Ishikawa (cell line): Measurements from ENCODE around the gene WBP2.

ENCODE experiments used
- CEBPB ChIP-seq: IDR thresholded peaks from 2 replicates; pipeline ENCODE4 v1.6.1; 2012
- CREB1 ChIP-seq: IDR thresholded peaks from 2 replicates; pipeline ENCODE4 v1.6.1; 2012; ENCODE audit warnings: low read depth
- EGR1 ChIP-seq: IDR thresholded peaks from 2 replicates; pipeline ENCODE4 v1.6.1; 2012
- EP300 ChIP-seq: IDR thresholded peaks from 2 replicates; pipeline ENCODE4 v1.6.1; 2012; ENCODE audit warnings: borderline replicate concordance
- FOXM1 ChIP-seq: IDR thresholded peaks from 2 replicates; pipeline ENCODE4 v1.6.1; 2012; ENCODE audit warnings: low read depth, borderline replicate concordance
- NFIC ChIP-seq: IDR thresholded peaks from 2 replicates; pipeline ENCODE4 v1.6.1; 2012
- RAD21 ChIP-seq: IDR thresholded peaks from 2 replicates; pipeline ENCODE4 v1.6.1; 2012; ENCODE audit warnings: low read depth
- TAF1 ChIP-seq: IDR thresholded peaks from 2 replicates; pipeline ENCODE4 v1.6.1; 2012; ENCODE audit warnings: low read depth, mild to moderate bottlenecking
- TCF12 ChIP-seq: IDR thresholded peaks from 2 replicates; pipeline ENCODE4 v1.6.1; 2012; ENCODE audit warnings: low read depth
- TEAD4 ChIP-seq: IDR thresholded peaks from 2 replicates; pipeline ENCODE4 v1.6.1; 2012
- YY1 ChIP-seq: IDR thresholded peaks from 2 replicates; pipeline ENCODE4 v1.6.1; 2012; ENCODE audit warnings: low read depth
- ZBTB7A ChIP-seq: IDR thresholded peaks from 2 replicates; pipeline ENCODE4 v1.6.1; 2012; ENCODE audit warnings: low read depth
- TF ChIP-seq, protein P1 (sequence below): IDR thresholded peaks from 2 replicates; pipeline ENCODE4 v1.6.1; 2012
- TF ChIP-seq, protein P2 (sequence below): IDR thresholded peaks from 2 replicates; pipeline ENCODE4 v1.6.1; 2012
- TF ChIP-seq, protein P3 (sequence below): IDR thresholded peaks from 2 replicates; pipeline ENCODE4 v1.6.1; 2012; ENCODE audit warnings: low read depth, mild to moderate bottlenecking

The WBP2 gene

DNA sequence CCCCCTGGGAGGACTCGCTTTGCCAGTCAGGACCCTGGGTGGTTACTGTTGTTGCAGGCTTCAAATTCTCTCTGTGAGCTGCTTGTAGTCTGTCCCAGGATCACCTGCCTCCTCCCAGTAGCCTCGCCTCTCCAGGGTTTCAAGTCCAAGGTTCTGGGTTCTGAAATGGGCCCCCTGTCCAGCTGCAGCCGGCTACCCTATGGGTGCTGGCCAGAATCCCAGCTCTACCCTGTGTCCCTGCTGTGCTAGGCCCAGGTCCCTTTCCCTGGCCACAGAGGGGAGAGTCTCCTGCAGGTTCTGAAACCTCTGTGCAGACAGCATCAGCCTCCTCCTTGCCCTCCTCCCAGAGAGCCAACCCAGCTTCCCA, 32.4 kb downstream of the WBP2 start:
- TF ChIP-seq TAF1 (no peak), CEBPB (no peak), ZBTB7A (no peak)

DNA sequence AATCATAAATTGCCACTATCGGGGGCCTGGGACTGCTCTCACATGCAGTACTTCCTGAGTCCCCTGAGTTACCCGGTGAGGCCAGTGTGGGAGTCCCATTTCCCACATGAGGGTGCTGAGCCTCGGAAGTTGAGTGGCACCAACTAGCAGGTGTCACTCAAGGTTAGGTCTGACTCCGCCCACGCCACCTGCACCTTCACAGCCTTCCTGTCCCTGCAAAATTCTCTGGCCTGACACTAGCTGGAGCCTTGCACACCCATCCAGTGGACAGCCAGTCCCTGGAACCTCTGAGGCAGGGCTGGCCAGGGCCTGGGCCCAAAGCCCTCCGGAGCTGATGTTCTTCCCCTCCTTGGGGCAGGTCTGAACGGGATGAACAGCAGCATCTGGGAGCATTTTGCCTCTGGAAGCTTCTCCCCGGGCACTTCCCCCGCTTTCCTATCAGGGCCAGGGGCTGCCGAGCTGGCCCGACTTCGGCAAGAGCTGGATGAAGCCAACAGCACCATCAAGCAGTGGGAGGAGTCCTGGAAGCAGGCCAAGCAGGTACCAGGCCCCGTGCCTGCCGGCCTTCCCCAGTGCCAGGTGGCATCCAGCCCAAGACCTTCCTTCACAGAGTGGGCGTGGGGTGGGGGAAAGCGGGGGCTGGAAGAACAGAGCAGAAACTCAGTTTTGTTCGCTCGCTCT, 32.9 kb downstream of the WBP2 start:
- TF ChIP-seq, protein P1, sequence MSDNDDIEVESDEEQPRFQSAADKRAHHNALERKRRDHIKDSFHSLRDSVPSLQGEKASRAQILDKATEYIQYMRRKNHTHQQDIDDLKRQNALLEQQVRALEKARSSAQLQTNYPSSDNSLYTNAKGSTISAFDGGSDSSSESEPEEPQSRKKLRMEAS, result peak; percentile 33; the same call in 1 of the 2 replicates
- no peak for TF ChIP-seq RAD21
- no peak for TF ChIP-seq YY1
- TF ChIP-seq NFIC, result peak; percentile 90
- TF ChIP-seq EGR1, result peak; percentile 59
- TF ChIP-seq CREB1, result no peak
- TF ChIP-seq EP300, result no peak
- peak; percentile 32; the same call in 1 of the 2 replicates for TF ChIP-seq TCF12
- TF ChIP-seq ZBTB7A, result no peak

DNA sequence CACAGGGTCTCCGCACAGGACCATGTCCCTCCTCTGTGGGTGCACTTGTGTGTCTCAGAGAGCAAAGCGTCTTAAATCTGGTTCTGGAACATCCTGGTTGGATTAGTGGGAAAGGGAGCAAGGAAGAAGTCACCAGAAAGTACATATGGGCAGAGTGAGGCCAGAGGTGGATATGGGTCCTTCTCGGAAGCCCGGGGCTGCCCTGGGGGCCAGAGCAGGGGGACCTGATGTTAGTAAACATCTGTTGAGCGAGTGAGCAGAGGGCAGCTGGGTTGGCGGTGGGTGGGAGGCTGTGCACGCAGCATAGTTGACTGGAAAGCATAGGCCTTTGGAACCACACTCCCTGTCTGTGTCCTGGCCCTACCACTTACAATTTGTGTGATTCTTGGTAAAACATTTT, 33.6 kb downstream of the WBP2 start:
- no peak for TF ChIP-seq YY1
- TF ChIP-seq TAF1, result no peak
- no peak for TF ChIP-seq CEBPB
- TF ChIP-seq CREB1, result no peak
- TF ChIP-seq, protein P1, result no peak
- TF ChIP-seq EGR1, result no peak
- TF ChIP-seq TEAD4, result no peak
- TF ChIP-seq FOXM1, result no peak

DNA sequence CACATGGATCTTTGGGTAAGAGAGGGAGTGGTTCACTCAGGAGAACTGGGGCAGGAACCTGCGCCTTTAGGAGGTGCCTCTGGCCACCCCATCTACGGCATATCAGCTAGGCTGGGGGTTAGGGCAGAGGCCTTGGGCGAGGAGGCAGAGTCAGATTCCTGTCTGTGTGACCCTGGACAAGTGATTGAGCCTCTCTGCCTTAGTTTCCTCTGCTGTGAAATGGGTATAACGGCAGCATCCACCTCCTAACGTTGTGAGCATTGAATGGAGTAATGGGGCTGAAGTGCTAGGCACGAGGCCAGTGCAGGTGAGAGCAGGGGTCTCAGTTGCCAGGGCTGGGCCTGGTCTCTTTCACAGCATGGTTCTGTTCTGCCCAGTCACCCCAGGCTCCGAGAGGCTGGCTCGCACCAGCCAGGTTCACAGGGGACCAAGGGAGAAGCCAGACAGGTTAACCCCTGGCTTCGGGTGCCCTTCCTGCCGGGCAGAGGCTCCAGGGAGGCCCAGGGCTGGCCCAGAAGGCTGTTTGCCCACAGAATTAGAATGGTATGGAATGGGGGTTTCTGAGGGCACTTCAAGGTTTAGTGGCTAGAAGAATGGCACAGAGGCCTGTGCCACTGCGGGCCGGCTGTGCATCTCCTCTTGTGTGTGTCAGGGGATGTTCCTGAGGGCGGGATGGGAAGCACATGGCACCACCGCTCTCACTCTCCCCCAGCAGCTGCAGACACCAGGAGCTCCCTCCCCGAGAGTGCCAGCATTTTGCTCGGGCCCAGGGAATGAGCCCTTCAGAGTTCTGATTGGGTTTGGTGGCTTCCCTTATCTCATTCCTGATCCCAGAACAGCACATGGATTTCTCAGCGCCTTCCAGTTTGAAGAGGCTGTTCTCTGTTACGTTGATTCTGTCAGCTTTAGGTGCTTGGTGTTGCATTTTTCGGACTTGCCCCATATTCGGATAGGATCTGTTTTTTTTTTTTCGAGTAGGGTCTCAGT, 34.7 kb downstream of the WBP2 start:
- no peak for TF ChIP-seq CREB1
- no peak for TF ChIP-seq FOXM1
- TF ChIP-seq NFIC, result no peak
- TF ChIP-seq EGR1, result no peak
- no peak for TF ChIP-seq TCF12
- TF ChIP-seq, protein P2, sequence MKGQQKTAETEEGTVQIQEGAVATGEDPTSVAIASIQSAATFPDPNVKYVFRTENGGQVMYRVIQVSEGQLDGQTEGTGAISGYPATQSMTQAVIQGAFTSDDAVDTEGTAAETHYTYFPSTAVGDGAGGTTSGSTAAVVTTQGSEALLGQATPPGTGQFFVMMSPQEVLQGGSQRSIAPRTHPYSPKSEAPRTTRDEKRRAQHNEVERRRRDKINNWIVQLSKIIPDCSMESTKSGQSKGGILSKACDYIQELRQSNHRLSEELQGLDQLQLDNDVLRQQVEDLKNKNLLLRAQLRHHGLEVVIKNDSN, result no peak
- no peak for TF ChIP-seq TAF1
- TF ChIP-seq ZBTB7A, result no peak
- TF ChIP-seq EP300, result no peak
- TF ChIP-seq, protein P3, sequence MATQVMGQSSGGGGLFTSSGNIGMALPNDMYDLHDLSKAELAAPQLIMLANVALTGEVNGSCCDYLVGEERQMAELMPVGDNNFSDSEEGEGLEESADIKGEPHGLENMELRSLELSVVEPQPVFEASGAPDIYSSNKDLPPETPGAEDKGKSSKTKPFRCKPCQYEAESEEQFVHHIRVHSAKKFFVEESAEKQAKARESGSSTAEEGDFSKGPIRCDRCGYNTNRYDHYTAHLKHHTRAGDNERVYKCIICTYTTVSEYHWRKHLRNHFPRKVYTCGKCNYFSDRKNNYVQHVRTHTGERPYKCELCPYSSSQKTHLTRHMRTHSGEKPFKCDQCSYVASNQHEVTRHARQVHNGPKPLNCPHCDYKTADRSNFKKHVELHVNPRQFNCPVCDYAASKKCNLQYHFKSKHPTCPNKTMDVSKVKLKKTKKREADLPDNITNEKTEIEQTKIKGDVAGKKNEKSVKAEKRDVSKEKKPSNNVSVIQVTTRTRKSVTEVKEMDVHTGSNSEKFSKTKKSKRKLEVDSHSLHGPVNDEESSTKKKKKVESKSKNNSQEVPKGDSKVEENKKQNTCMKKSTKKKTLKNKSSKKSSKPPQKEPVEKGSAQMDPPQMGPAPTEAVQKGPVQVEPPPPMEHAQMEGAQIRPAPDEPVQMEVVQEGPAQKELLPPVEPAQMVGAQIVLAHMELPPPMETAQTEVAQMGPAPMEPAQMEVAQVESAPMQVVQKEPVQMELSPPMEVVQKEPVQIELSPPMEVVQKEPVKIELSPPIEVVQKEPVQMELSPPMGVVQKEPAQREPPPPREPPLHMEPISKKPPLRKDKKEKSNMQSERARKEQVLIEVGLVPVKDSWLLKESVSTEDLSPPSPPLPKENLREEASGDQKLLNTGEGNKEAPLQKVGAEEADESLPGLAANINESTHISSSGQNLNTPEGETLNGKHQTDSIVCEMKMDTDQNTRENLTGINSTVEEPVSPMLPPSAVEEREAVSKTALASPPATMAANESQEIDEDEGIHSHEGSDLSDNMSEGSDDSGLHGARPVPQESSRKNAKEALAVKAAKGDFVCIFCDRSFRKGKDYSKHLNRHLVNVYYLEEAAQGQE, result no peak
- TF ChIP-seq TEAD4, result no peak
- TF ChIP-seq CEBPB, result no peak
- TF ChIP-seq RAD21, result no peak
- TF ChIP-seq, protein P1, result no peak
- no peak for TF ChIP-seq YY1

DNA sequence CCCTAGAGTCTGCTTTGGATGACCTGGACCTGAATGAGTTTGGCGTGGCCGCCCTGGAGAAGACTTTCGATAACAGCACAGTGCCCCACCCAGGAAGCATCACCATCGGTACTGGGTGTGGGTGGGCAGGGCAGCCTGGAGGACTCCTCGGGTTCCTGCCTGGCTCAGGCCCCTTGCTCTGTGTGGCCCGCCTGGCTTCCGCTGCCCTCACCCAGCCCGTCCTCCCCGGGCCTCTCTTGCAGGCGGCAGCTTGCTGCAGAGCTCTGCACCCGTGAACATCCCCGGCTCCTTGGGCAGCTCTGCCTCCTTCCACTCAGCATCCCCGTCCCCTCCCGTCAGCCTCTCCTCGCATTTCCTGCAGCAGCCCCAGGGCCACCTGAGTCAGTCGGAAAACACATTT, 35.5 kb downstream of the WBP2 start:
- TF ChIP-seq, protein P3, result no peak
- TF ChIP-seq CEBPB, result no peak
- TF ChIP-seq RAD21, result no peak
- no peak for TF ChIP-seq TCF12
- TF ChIP-seq EP300, result no peak
- TF ChIP-seq YY1, result no peak
- TF ChIP-seq, protein P1, result no peak
- no peak for TF ChIP-seq TEAD4
- no peak for TF ChIP-seq ZBTB7A
- TF ChIP-seq FOXM1, result no peak
- TF ChIP-seq NFIC, result no peak

DNA sequence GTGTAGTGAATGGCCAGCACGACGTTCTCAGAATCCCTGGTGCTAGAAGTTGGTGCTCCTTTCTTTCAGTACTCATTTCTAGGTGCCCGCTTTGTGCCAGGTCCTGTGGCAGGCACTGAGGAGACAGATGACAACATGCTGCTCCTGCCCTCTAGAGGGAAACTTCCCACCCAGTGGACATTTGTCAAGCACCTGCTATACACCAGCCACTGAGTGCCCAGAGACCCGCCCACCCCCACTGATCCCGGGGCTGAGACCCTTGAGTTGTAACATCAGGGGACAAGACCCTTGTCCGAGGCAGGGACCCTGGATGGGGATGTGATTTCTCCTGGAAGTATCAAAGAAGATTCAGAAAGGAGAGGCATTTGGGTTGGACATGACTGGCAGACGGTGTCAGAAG, 36.0 kb downstream of the WBP2 start:
- TF ChIP-seq FOXM1 (no peak), NFIC (no peak), EGR1 (no peak), RAD21 (no peak; the same call in 1 of the 2 replicates), ZBTB7A (no peak), TAF1 (no peak), TEAD4 (no peak), YY1 (no peak), EP300 (no peak), CEBPB (no peak)
- TF ChIP-seq, protein P1, result no peak
- TF ChIP-seq, protein P2, result no peak
- TF ChIP-seq, protein P3, result no peak
